VCaP (cell line): ENCODE results near the gene VIPAS39.
"Not testable (repeated sequence)": the region's sequence is repeated elsewhere in the genome, so short reads cannot be mapped to it uniquely, and the experiment has no call there.

Source experiments
- H3K27ac ChIP-seq: fragments of 450-650 bp; 2 replicates; pipeline ENCODE4 v1.5.1; 2017
- CTCF ChIP-seq: fragments of 450-650 bp; conservative IDR thresholded peaks from 2 replicates; pipeline ENCODE4 v1.5.1; 2017; ENCODE audit warnings: mild to moderate bottlenecking, moderate library complexity

VIPAS39 gene

GRCh38 chr14:77416836-77417235 is 40.6 kb downstream of the VIPAS39 start:
- no peak for TF ChIP-seq CTCF
- H3K27ac ChIP-seq: no peak overlapping the region

GRCh38 chr14:77416098-77416497 is 41.3 kb downstream of the VIPAS39 start:
- H3K27ac ChIP-seq: not testable (repeated sequence)

GRCh38 chr14:77415403-77416030 is 41.9 kb downstream of the VIPAS39 start:
- H3K27ac ChIP-seq: not testable (repeated sequence)

GRCh38 chr14:77409131-77409533 is 48.3 kb downstream of the VIPAS39 start:
- peak; percentile 64 for TF ChIP-seq CTCF
- H3K27ac ChIP-seq: no peak overlapping the region

- TF ChIP-seq CTCF: no peak
- no peak overlapping the region for H3K27ac ChIP-seq
These were observed 50.2 kb downstream of the VIPAS39 start for GRCh38 chr14:77407158-77407557.

- H3K27ac ChIP-seq: no peak overlapping the region
- no peak for TF ChIP-seq CTCF
These were observed 50.7 kb downstream of the VIPAS39 start for GRCh38 chr14:77406718-77407117.

- no peak overlapping the region for H3K27ac ChIP-seq
- no peak for TF ChIP-seq CTCF
These were observed 51.3 kb downstream of the VIPAS39 start for GRCh38 chr14:77406086-77406485.

- H3K27ac ChIP-seq: no peak overlapping the region
- no peak for TF ChIP-seq CTCF
These were observed 53.6 kb downstream of the VIPAS39 start for GRCh38 chr14:77403768-77404167.

- H3K27ac ChIP-seq: no peak overlapping the region
- no peak for TF ChIP-seq CTCF
These were observed 57.2 kb downstream of the VIPAS39 start for GRCh38 chr14:77400216-77400615.
